HG02763 (cell line): Measurements from ENCODE around the gene MACROH2A1.

Experiments used
- ATAC-seq: cut with Tn5 transposase; IDR thresholded peaks from one replicate; pipeline ENCODE4 v1.9.1; 2021; ENCODE audit warnings: mild to moderate bottlenecking, moderate library complexity; ENCODE audit not compliant: unreplicated experiment

MACROH2A1 gene

GRCh38 chr5:135436951-135437418 lies 38.0 kb upstream of the MACROH2A1 start:
- ATAC-seq, result no peak

- ATAC-seq, result no peak
Measured at GRCh38 chr5:135435467-135436330, 36.7 kb upstream of the MACROH2A1 start.

GRCh38 chr5:135434591-135435466 lies 35.8 kb upstream of the MACROH2A1 start:
- ATAC-seq, result no peak

DNA sequence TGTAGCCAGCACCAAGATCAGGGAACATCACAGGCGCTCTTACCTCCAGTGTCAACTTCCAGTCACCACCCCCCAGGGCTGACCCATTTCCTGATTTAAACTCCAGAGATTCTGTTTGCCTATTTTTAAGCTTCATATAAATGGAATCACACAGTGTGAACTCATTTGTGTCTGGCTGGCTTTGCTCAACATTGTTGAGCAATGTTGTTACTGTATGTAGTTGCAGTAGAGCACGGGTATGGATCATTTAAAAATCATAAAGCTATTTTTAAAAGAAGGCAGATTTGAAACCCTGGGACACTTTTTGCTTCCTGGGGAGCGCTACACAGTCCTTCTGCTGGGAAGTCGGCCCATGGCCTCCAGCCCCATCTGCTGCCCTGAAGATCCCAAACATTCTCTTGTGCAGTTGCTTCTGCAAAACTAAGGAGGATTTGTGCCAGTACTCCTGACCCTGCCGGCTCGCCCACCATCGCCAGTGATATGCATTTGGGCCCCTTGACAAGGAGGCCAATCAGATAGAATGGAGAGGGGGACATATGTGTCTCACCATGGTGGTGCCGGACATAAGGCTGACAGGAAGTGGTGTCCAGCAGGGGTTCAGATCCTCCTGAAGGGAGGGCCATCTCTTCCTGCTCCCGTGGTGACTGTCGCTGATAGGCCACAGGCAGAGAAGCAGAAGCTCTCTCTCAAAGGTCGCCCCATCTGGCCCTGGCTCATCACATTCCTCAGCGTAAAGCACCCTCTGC lies 34.8 kb upstream of the MACROH2A1 start:
- ATAC-seq, result no peak

DNA sequence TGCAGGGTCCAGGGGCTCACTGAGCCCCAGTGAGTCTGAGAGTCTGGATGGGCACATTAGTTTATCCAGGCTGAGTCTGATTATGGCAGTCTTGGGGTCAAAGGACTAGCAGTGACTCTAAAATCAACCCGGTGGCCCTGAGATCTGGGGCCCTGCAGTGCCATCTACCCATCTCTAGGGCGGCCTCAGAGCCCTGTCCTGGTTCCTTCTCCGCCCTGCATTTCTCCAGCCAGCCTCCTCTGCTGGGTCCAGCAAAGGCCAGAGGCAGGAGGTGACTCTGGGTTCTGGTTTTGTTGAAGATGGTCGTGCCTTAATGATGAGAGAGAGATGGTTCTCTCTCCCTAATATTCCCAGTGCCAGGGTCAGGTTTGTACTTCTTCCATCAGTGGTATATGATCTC lies 33.1 kb upstream of the MACROH2A1 start:
- no peak for ATAC-seq

- no peak for ATAC-seq
Measured at GRCh38 chr5:135430135-135430437, 31.1 kb upstream of the MACROH2A1 start.

DNA sequence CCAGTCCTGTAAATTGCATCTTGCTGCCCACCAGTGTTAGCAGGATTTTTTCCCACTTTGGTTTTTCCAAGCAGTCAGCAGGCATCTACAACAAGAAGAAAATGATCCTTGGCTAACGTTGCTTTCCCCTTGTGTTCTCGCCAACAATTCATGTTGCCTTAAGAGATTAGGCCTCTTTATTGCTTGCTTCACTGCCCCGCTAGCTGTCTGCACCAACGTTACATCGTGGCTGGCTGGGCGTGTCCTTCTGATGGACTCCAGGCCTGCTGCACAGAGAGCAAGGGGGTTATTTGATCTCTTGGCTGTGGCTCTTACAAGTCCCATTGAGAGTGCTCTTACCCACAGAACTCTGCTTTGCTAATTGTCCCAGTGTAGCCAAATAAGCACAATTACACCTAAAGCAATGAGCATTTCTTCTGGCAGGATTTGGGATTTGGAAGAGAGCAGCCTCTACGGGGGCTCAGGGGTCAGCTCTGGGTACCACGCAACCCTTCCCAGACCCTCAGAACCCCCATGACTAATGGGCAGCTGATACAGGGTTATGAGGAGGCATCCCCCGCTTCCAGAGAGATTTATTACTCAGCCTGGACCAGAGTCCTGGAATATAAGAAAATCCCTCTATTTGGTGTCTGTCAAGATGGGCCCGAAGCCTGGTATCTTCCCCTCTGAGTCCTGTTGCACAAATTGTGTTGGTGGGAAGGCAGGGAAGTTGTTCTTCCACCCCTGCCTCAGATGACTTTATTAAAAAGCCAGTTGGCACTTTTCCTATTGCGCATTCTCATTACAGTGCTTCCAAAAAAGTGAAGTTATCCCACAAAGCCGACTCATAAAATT lies 30.5 kb upstream of the MACROH2A1 start:
- no peak for ATAC-seq

GRCh38 chr5:135428586-135428985 lies 29.6 kb upstream of the MACROH2A1 start:
- no peak for ATAC-seq

DNA sequence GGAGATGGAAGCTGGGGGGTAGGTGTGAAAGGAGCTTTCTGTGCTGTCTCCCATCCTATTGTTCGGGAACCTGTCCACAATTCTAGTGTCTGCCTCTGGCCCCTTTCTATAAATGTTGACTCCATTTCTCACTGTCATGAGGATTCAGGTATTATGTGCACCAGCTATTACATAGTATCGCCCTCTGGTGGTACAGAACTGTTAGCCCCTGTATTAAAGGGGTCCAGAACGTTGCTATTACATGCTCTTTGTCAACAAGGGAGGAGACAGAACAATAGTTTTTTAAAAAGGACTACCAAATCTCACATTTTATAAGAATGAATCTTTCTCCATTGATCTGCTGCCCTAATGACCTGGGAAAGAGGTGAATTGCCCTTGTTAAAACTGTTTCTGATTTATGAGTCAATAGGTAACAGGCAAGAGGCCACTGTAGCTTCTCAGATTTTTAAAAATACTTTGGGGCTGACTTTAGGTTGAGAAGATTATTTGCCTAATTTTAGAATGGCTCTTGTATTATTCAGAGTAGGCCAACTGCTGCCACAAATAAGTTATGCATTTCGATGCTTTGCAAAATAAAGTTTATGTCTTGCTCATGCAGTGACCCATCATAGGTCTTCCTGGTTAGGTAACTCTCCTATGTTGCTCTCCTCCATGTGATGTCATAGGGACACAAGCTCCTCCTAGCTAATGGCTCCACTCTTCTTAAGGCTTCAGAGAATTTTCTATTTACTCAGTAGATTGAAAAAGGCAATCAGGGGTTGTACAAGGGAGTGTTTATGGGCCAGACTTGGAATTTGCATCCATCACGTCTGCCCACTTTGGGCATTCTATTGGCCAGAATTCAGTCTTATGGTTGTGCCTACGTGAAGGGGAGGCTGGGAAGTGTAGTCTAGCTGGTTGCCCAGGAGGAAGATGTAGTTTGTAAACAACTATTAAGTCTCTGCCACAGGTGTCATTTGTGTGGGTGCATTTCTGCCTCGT lies 27.4 kb upstream of the MACROH2A1 start:
- peak; percentile 70 for ATAC-seq

GRCh38 chr5:135425641-135426040 lies 26.6 kb upstream of the MACROH2A1 start:
- ATAC-seq, result no peak

DNA sequence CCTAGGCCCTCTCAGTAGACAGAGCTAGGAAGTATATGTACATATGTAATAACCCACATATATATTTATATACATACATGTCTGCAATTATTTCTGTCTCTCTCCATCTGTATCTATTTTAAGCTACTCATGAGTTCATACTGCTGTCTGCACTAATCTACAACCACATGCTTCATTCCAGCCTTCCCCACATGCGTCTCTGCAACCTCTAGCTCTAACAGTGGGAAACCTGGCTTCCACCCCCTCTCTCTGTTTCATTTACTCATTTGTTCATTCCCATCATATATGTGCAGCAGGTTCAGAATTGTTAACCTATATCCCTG lies 24.8 kb upstream of the MACROH2A1 start:
- ATAC-seq, result no peak

DNA sequence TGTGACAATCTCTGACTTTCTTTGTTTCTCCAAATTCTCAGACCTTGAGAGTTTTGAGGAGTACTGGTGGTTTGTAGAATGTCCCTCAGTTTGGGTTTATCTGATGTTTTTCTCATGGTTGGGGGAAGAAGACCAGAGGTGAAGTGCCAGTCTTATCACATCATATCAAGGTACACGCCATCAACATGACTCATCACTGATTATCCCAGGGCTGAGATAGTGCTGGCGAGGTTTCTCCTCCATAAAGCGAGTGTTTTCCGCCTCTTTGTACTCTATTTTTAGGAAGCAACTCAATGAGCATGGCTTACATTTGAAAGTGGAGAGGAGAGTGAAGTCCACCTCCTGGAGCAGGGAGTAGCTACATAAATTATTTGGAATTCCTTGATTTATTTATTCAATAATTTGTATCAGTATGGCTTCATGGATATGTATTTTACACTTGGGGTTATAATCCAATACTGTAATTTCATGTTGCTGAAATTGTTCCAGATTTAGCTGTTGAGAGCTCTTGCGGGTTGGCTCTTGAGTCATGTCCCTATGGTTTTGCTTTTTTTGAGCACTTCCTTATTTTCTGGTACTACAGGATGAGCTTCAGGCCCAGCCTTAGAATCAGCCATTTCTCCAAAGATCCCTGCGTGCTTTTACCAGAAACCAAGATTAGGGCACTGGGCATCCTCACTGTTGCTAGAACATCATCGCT lies 24.3 kb upstream of the MACROH2A1 start:
- ATAC-seq, result no peak

- ATAC-seq, result no peak
Measured at GRCh38 chr5:135422419-135422818, 23.4 kb upstream of the MACROH2A1 start.

DNA sequence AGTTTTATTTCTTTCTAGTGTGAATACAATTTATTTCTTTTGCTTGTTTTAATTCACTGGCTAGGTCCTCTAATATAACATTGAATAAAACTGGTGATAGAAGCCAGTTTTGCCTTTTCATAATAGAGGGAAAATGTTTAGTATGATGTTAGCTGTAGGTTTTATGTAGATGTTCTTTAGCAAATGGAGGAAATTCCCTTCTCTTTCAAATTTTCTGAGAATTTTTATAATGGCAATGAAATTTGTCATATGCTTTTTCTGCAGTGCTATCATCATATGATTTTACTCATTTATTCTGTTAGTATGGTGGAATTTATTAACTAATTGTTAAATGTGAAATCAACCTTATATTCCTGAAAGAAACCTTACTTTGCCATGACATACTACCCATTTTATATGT lies 18.1 kb upstream of the MACROH2A1 start:
- no peak for ATAC-seq

DNA sequence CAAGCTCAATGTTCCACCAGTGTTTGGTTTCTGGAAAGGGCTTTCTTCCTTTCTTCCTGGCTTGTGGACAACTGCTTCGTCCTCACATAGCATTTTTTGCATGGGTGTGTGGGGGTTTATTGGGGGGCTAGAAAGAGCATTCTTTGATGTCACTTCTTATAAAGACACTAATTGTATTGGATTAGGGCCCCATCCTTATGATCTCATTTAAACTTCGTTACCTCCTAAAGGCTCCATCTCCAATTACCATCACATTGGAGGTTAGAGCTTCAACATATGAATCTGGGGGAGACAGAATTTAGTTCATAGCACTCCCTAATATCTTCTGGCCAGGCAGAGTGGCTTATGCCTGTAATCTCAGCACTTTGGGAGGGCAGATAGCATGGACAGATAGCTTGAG lies 6.1 kb upstream of the MACROH2A1 start:
- no peak for ATAC-seq

DNA sequence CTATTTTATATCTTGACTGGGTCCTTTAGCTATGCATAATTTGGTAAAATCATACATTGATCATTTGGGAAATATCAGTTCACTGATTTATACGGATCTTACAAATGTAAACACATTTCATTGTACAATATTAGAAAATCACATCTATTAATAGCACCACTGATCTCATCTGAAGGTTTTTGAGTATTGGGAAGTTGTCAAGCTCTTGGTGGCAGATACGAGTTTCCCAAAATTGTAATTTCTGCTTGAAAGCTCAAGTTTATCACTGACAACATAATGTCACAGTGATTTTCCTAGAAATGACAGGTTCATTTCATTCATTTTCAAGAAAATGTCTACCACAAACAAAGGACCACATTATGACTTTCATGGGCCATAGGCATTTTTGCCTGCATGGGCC lies 3.0 kb upstream of the MACROH2A1 start:
- no peak for ATAC-seq

DNA sequence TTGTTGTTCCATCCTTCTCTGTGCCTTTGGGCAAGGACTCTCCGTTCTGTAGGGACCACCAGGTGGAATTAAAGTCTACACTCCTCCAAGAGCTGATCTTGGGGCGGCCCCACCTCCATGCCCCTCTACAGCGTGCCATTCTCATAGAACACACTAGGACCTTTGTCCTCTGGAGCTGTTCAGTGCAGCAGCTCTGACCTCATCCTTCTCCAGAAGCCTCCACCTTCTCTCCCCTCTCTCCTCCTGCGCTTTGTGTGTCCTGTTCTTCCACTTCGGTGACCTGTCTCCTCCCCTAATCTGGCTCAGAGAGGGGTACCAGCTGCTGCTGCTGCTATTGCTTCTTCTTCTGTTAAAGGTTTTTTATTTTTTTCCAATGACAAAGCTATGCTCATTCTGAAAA lies 1.8 kb upstream of the MACROH2A1 start:
- no peak for ATAC-seq

GRCh38 chr5:135399794-135400542 lies 937 bp upstream of the MACROH2A1 start:
- no peak for ATAC-seq
